Naive thymus-derived CD8-positive, alpha-beta T cell (primary cell): ENCODE data around the gene EXOC4. TPM values are rescaled to one million over a fixed set of nuclear protein-coding genes. Genes with fewer than 3 reads are reported as not detected.

ENCODE experiments used
- ATAC-seq, 2 donors: fragments of 150-1000 bp; cut with Tn5 transposase in 1 of 2; sonication (Bioruptor Pico), chemical (Tn5 transposase) in 1 of 2; 1 replicate in 1 of 2; 2 replicates in 1 of 2; pipeline ENCODE4 v1.10.0; 2021; ENCODE audit warnings: mild to moderate bottlenecking in 2 of 2, moderate library complexity in 2 of 2
- POLR2A ChIA-PET: fragments of 350-600 bp; sonication (Branson Sonifier 250); formaldehyde crosslinking; loops from one replicate; lab custom pipeline; 2021; ENCODE audit warnings: antibody characterized with exemption; lab: Charles Lee
- DNase-seq, 10 donors: peaks; one replicate each; pipeline versions ENCODE4 v3.0.0 to v3.0.0-alpha.2; 2020 to 2022
- H3K27ac Mint-ChIP-seq, 10 donors: one replicate each; pipeline ENCODE4 v1.8.0; 2020 to 2022; ENCODE audit warnings: mild to moderate bottlenecking in 10 of 10, mixed read lengths in 10 of 10, moderate library complexity in 4 of 10, inconsistent platforms in 1 of 10
- H3K27me3 Mint-ChIP-seq, 5 donors: one replicate each; pipeline ENCODE4 v1.8.0; 2021 to 2022; ENCODE audit warnings: mixed read lengths in 5 of 5
- H3K36me3 Mint-ChIP-seq, 3 donors: one replicate each; pipeline ENCODE4 v1.8.0; 2020 to 2022; ENCODE audit warnings: mixed read lengths in 3 of 3, mild to moderate bottlenecking in 2 of 3, inconsistent platforms in 1 of 3
- H3K4me1 Mint-ChIP-seq, 4 donors: one replicate each; pipeline ENCODE4 v1.8.0; 2021 to 2022; ENCODE audit warnings: mixed read lengths in 4 of 4
- H3K4me3 Mint-ChIP-seq, 10 donors: one replicate each; pipeline ENCODE4 v1.8.0; 2020 to 2022; ENCODE audit warnings: mild to moderate bottlenecking in 10 of 10, mixed read lengths in 10 of 10, moderate library complexity in 6 of 10, inconsistent platforms in 1 of 10
- H3K9me3 Mint-ChIP-seq, 9 donors: one replicate each; pipeline ENCODE4 v1.8.0; 2020 to 2022; ENCODE audit warnings: mixed read lengths in 9 of 9, mild to moderate bottlenecking in 3 of 9, inconsistent platforms in 1 of 9, moderate library complexity in 1 of 9
- polyA plus RNA-seq, 3 donors: library from polyadenylated mRNA; unstranded; fragments of 300-500 nt; fragmentation: Illumina TruSeq; gene quantifications; one replicate each; pipeline ENCODE4 v1.2.3, GENCODE V29; 2021
- total RNA-seq, 8 experiments: library from RNA in 2 of 8; stranded (reverse) in 2 of 8; gene quantifications; one replicate each; pipeline ENCODE4 v1.2.3 and lab custom pipeline; 2021 to 2026

Gene EXOC4
- total and polyA plus RNA-seq, 5 experiments from 2014 or later = 29.4 to 68.6 (median 42.4) TPM

DNA sequence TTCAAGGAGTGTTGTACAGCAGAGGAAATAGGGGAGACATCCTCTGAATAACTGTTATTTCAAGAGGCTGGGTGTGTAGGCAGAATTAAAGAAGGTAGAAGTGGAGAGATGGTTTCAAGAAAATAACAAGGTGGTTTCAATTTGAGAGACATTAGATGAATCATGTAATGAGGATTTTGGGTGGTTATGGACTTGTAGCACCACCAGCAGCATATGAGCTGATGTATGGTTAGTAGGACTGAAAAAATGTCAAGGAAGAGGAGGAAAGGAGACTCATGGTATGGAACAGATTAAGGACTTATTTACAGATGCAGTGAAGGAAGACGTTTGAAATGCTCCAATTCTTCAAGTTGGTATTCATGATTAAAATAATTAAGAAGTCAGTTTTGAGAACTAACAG lies 166.2 kb downstream of the EXOC4 start:
- peaks cover 11 to 33% (median 22%) of the 10 kb centered on the region in 3 donors for H3K36me3 Mint-ChIP-seq
- H3K4me3 Mint-ChIP-seq = no peak overlapping the region
- DNase-seq (no peak), ATAC-seq (no peak)
- H3K9me3 Mint-ChIP-seq = peaks cover 0 to 7% (median 0%) of the 10 kb centered on the region in 9 donors
- H3K4me1 Mint-ChIP-seq = peaks cover 0 to 9% (median under 1%) of the 10 kb centered on the region in 4 donors
- no peaks in the 10 kb centered on the region for H3K27me3 Mint-ChIP-seq
- no peak overlapping the region for H3K27ac Mint-ChIP-seq
- POLR2A ChIA-PET = no interaction called here

DNA sequence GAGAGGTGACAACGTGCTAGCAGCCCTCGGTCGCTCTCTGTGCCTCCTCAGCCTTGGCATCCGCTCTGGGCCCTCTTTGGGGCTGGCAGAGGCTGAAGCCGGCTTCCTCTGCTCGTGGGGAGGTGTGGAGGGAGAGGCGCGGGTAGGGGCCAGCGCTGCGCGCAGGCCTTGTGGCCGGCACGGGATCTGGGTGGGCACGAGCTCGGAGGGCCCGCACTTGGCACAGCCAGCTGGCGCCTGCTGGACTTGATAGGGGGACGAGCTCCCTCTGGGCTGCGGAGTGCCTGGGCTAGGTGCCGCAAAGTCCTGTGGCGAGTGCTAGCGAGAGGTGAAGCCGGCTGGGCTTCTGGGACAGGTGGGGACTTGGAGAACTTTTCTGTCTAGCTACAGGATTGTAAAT lies 170.7 kb downstream of the EXOC4 start:
- no peaks in the 10 kb centered on the region for H3K27me3 Mint-ChIP-seq
- no peak overlapping the region for H3K4me3 Mint-ChIP-seq
- peaks cover 22 to 45% (median 34%) of the 10 kb centered on the region in 3 donors for H3K36me3 Mint-ChIP-seq
- H3K27ac Mint-ChIP-seq = no peak overlapping the region
- ATAC-seq (no peak), DNase-seq (no peak)
- H3K9me3 Mint-ChIP-seq = peaks cover 0 to 7% (median 0%) of the 10 kb centered on the region in 9 donors
- peaks cover 19 to 27% (median 23%) of the 10 kb centered on the region in 4 donors for H3K4me1 Mint-ChIP-seq
- POLR2A ChIA-PET = no interaction called here

- peaks cover 20 to 26% (median 22%) of the 10 kb centered on the region in 3 donors for H3K36me3 Mint-ChIP-seq
- POLR2A ChIA-PET = no interaction called here
- ATAC-seq (no peak), DNase-seq (no peak)
- no peak overlapping the region for H3K27ac Mint-ChIP-seq
- H3K4me3 Mint-ChIP-seq = no peak overlapping the region
- H3K4me1 Mint-ChIP-seq = peaks cover 25 to 45% (median 27%) of the 10 kb centered on the region in 4 donors
- H3K9me3 Mint-ChIP-seq = peaks cover 0 to 3% (median 0%) of the 10 kb centered on the region in 9 donors
- no peaks in the 10 kb centered on the region for H3K27me3 Mint-ChIP-seq
Measured at GRCh38 chr7:133428326-133428725, 175.4 kb downstream of the EXOC4 start.

- POLR2A ChIA-PET = no interaction called here
- peaks cover 25 to 47% (median 29%) of the 10 kb centered on the region in 4 donors for H3K4me1 Mint-ChIP-seq
- H3K27ac Mint-ChIP-seq = no peak overlapping the region
- no peaks in the 10 kb centered on the region for H3K27me3 Mint-ChIP-seq
- DNase-seq (no peak), ATAC-seq (no peak)
- H3K9me3 Mint-ChIP-seq = peaks cover 0 to 3% (median 0%) of the 10 kb centered on the region in 9 donors
- peaks cover 19 to 26% (median 20%) of the 10 kb centered on the region in 3 donors for H3K36me3 Mint-ChIP-seq
- no peak overlapping the region for H3K4me3 Mint-ChIP-seq
Measured at GRCh38 chr7:133428876-133429275, 176.0 kb downstream of the EXOC4 start.

- Mint-ChIP-seq H3K27me3 (no peaks in the 10 kb centered on the region), H3K36me3 (peaks cover 14 to 21% (median 15%) of the 10 kb centered on the region in 3 donors), H3K9me3 (no peaks in the 10 kb centered on the region), H3K4me1 (peaks cover 29 to 49% (median 29%) of the 10 kb centered on the region in 4 donors), H3K4me3 (no peak overlapping the region), H3K27ac (no peak overlapping the region)
- DNase-seq = no peak
- ATAC-seq = no peak
- POLR2A ChIA-PET = no interaction called here
Measured at GRCh38 chr7:133429371-133429770, 176.5 kb downstream of the EXOC4 start.

GRCh38 chr7:133431134-133431724 lies 178.4 kb downstream of the EXOC4 start:
- Mint-ChIP-seq H3K27me3 (no peaks in the 10 kb centered on the region), H3K36me3 (peaks cover 0 to 2% (median under 1%) of the 10 kb centered on the region in 3 donors), H3K4me3 (no peak overlapping the region), H3K4me1 (peaks cover 17 to 36% (median 18%) of the 10 kb centered on the region in 4 donors), H3K9me3 (no peaks in the 10 kb centered on the region), H3K27ac (no peak overlapping the region)
- no peak for DNase-seq
- POLR2A ChIA-PET = no interaction called here
- ATAC-seq = no peak

DNA sequence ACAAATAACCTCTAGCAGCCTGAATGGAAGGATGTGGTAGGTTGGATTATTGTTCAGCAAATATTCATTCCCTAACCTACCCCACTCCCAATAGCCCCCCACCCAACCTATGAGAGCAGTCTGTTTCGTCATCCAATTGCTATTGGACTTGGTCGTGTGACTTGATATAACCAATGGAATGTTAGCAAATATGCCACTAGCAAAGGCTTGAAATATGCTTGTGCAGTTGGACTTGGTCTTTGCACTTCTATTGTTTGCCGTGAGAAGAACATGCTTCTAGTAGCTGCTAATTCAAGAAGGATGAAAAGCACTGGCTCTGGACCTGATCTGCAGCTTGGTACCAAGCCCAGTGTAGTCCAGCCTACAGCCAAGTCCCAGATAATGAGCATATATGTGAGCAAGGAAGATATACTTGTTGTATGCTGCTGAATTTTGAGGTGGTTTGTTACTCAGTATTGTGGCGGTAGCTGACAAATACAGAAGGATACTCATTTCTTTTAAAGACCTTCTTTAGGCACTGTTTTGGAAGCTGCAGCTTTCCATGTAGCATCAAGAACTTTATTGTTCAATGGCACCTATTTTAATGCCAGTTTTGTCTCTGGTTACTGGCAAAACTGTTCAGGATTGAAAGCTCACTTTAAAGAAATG lies 180.4 kb downstream of the EXOC4 start:
- H3K4me1 Mint-ChIP-seq = peaks cover 6 to 27% (median 11%) of the 10 kb centered on the region in 4 donors
- H3K36me3 Mint-ChIP-seq = peaks cover 0 to 4% (median 4%) of the 10 kb centered on the region in 3 donors
- H3K9me3 Mint-ChIP-seq = no peaks in the 10 kb centered on the region
- no peak for DNase-seq
- no peak overlapping the region for H3K4me3 Mint-ChIP-seq
- no peaks in the 10 kb centered on the region for H3K27me3 Mint-ChIP-seq
- POLR2A ChIA-PET = no interaction called here
- peak overlapping the region in 2 of 10 donors; percentile 10 to 80 for H3K27ac Mint-ChIP-seq
- ATAC-seq = no peak

- POLR2A ChIA-PET = no interaction called here
- Mint-ChIP-seq H3K4me3 (no peak overlapping the region), H3K36me3 (peaks cover 0 to 7% (median 6%) of the 10 kb centered on the region in 3 donors), H3K9me3 (no peaks in the 10 kb centered on the region), H3K27me3 (no peaks in the 10 kb centered on the region), H3K4me1 (peaks cover 6 to 27% (median 10%) of the 10 kb centered on the region in 4 donors), H3K27ac (no peak overlapping the region)
- ATAC-seq = no peak
- DNase-seq = peak in 3 of 10 donors; percentile 14 to 15 (median 14)
Measured at GRCh38 chr7:133434246-133434865, 181.5 kb downstream of the EXOC4 start.

- peak overlapping the region in 3 of 10 donors; percentile 2 to 47 (median 15) for H3K27ac Mint-ChIP-seq
- no peaks in the 10 kb centered on the region for H3K27me3 Mint-ChIP-seq
- peaks cover 0 to 15% (median 9%) of the 10 kb centered on the region in 3 donors for H3K36me3 Mint-ChIP-seq
- POLR2A ChIA-PET = no interaction called here
- ATAC-seq = no peak
- no peaks in the 10 kb centered on the region for H3K9me3 Mint-ChIP-seq
- H3K4me1 Mint-ChIP-seq = peaks cover 6 to 25% (median 9%) of the 10 kb centered on the region in 4 donors
- DNase-seq = no peak
- no peak overlapping the region for H3K4me3 Mint-ChIP-seq
Measured at GRCh38 chr7:133436014-133436428, 183.1 kb downstream of the EXOC4 start.

- Mint-ChIP-seq H3K9me3 (no peaks in the 10 kb centered on the region), H3K36me3 (peaks cover 0 to 15% (median 10%) of the 10 kb centered on the region in 3 donors), H3K4me1 (peaks cover 6 to 25% (median 10%) of the 10 kb centered on the region in 4 donors), H3K27ac (no peak overlapping the region), H3K4me3 (no peak overlapping the region), H3K27me3 (no peaks in the 10 kb centered on the region)
- POLR2A ChIA-PET = no interaction called here
- ATAC-seq = no peak
- no peak for DNase-seq
Measured at GRCh38 chr7:133437544-133437943, 184.7 kb downstream of the EXOC4 start.

GRCh38 chr7:133442818-133443217 lies 189.9 kb downstream of the EXOC4 start:
- Mint-ChIP-seq H3K27me3 (no peaks in the 10 kb centered on the region), H3K4me1 (peaks cover 0 to 21% (median 7%) of the 10 kb centered on the region in 4 donors), H3K9me3 (no peaks in the 10 kb centered on the region), H3K36me3 (peaks cover 0 to 12% (median 10%) of the 10 kb centered on the region in 3 donors), H3K27ac (no peak overlapping the region), H3K4me3 (no peak overlapping the region)
- no peak for DNase-seq
- ATAC-seq = no peak
- POLR2A ChIA-PET = no interaction called here

- H3K36me3 Mint-ChIP-seq = peaks cover 0 to 5% (median 4%) of the 10 kb centered on the region in 3 donors
- DNase-seq (no peak), ATAC-seq (no peak)
- H3K9me3 Mint-ChIP-seq = no peaks in the 10 kb centered on the region
- peaks cover 8 to 36% (median 13%) of the 10 kb centered on the region in 4 donors for H3K4me1 Mint-ChIP-seq
- H3K27ac Mint-ChIP-seq = no peak overlapping the region
- POLR2A ChIA-PET = no interaction called here
- no peak overlapping the region for H3K4me3 Mint-ChIP-seq
- H3K27me3 Mint-ChIP-seq = no peaks in the 10 kb centered on the region
Measured at GRCh38 chr7:133445617-133446016, 192.7 kb downstream of the EXOC4 start.

DNA sequence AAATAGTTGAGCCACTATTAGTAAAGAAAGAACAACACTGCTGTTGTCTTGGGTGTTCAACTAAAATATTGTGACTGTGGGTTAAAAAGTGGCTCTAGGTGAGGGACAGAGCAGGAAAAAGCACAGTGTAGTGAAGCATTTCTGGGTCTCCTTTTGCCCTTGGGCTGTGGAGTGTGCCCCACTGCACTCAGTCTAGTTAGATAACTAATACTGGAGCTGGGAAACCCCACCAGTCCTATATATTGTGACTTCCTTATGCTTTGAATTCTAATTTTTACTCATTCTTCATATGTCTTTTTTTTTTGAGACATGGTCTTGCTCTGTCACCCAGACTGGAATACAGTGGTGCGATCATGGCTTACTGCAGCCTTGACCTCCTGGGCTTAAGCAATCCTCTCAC lies 195.1 kb downstream of the EXOC4 start:
- Mint-ChIP-seq H3K27me3 (no peaks in the 10 kb centered on the region), H3K36me3 (peaks cover 0 to 4% (median 2%) of the 10 kb centered on the region in 3 donors), H3K9me3 (no peaks in the 10 kb centered on the region), H3K4me1 (peaks cover 4 to 36% (median 21%) of the 10 kb centered on the region in 4 donors), H3K4me3 (no peak overlapping the region), H3K27ac (no peak overlapping the region)
- POLR2A ChIA-PET = interaction anchor here (0.6 kb wide), 1 partner anchor 339 kb away, joined by 5 read pairs; no protein-coding TSS in a partner anchor
- DNase-seq = no peak
- ATAC-seq = no peak
